Stimulated activated CD4-positive, alpha-beta T cell treated with anti-CD3 and anti-CD28 coated beads, TNF-alpha, amount 100 ng/mL, for 24 hours (primary cell): ENCODE data around the gene AMER2.
"Not testable (repeated sequence)": the region's sequence is repeated elsewhere in the genome, so short reads cannot be mapped to it uniquely, and the experiment has no call there.

Source experiments
- DNase-seq, 3 experiments: peaks; one replicate each; pipeline ENCODE4 v3.0.0-alpha.2; 2020; ENCODE audit warnings: low read depth in 3 of 3

Gene AMER2

DNA sequence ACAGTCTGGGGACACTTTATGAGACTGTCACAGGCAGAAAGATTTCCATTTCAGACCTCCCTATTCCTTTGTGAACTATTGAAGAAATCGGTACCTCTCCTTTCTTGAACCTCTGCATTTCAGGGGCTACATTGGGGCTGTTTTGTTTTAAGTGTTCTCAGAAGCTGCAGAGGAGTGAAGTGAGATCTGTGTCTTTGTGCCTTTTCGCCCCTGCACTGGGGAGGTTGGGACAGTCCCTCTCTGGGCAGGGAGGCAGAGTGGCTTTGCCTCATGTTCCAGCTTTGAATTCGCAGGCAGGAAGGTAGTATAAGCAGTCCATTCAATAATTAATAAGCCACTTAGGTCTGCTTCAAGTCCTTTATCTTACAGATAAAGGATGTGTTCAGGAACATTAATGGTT, 9.5 kb upstream of the AMER2 start:
- no peak for DNase-seq

DNA sequence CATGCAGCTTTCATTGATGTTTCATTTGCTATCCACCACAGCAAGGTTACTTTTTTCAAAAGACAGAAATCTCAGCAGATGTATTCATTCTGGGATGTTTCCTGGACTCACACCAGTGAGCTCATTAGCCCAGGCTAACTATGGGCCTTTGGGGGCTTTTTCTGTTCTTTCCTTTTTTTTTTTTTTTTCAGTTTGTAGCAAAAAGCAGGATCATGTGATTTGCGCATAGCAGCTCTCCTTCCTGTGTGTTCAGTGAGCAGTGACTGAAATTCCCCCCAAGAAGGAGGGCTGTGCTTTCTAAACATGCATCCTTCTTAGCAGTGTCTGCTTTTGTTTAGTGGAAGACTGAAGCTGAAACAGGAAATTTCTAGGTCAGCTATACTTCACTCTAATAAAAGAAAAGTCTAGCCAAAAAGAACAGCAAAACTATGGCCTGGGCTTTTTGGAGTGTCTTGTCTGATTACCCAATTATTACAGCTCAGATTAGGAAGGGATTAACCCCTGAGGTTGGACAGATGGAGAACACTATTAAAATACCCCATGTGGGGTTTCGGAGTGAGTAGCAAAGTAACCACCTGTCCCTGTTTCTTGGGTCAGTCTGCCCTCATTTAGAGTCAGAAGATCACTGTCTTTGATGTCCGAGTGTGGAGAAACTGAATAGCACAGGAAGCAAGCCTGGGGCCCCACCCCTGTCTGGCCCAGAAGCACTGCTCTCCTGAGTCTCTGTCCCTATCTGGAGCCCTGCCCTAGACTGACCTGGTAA, 8.9 kb upstream of the AMER2 start:
- no peak for DNase-seq

DNA sequence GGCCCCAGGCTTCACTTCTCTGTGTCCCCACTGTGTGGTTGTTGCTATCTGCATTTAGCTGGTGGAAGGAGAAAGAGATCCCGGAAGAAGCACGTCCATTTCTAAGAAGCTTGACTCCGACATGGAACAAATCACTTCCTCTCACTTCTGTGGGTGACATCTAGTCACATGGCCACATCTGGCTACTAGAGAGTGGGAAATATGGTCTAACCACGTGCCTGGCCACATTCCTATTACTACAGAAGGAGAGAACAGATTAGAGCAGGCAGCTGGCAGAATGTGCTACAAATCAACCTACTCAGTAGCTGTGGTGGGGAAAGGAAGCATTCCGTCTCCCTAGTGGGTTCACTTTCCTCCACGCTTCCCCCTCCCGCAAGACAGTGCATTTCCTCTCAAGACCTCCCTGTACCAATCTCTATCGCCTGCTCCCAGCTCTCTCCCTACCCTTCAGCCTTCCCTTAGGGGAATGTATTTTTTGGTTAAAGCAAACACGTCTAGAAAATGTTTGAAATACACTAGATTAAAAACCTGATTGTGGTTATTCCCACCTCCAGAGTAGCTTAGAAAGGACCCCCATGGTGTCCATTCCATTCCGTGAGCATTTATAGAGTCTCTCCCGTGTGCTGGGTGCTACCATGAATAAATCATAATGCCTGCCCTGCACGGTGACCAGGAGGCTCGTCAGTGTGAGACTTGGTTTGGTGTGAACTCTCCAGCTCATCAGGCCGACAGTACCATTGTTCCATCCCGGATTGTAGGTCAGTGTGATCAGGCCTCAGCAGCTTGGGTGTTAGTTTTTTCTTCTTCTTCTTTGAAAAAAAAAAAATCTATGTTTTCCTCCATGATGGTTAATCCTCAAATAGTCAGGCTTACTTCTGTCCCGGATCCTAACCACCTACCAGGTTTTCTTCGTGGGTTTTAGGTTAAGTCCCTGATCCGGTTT, 8.0 kb upstream of the AMER2 start:
- no peak for DNase-seq

DNA sequence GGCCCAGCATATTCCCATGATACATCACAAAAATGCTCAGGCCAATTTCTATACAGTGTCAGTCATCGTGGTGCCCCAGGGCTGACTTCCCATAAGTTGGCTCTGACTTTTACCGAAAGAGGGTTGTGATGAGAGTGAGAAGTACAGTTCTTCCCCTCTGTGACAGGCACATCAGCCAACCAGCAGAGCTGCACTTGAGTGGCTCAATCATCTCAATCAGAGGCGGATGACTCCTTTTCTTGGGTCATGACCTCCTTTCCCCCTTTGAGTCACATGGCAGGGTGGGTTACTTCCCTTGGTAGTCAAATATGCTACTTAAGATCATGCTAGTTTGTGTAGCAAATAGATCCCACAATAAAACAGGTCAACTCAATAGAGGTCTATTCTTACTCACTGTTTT, 6.9 kb upstream of the AMER2 start:
- no peak for DNase-seq

DNA sequence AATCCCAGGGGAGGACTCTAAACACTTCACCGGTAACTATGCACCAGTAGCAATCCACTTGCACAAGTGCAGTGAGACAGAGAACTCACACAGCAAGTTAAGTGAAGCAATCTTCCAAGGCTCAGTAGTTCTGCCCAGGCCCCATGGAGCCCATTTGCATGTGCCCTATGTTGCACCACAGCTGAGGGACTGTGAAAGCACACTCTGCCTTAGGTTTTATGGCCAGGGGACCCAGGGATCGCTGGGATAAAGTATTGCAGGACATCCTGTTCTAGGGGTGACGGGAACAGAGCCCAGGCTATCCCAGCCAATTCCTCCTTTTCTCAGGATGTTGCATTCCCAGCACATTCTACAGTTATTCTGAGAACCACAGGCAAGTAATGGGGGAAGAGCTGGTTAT, 6.0 kb upstream of the AMER2 start:
- DNase-seq = no peak

DNA sequence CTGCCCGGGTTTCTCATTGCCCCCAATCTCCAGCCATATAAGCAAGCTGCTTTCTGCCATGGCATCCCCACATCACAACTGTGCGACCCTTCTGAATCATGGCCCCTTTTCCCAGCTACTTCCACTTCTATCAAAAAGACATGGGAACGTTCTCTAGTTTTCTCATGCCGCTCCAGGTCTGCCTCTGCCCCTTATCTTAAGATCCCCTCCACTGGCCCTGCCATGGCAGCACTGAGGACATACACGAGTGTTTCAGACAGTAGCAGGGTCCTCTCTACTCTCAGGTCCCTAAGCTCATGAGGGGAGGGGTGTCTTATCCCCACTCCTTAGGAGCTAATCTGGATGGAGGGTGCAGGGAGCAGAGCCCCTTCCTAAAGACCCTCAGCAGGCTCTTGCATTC, 5.5 kb upstream of the AMER2 start:
- DNase-seq = no peak

GRCh38 chr13:25177012-25177411, 4.9 kb upstream of the AMER2 start:
- DNase-seq = no peak

DNA sequence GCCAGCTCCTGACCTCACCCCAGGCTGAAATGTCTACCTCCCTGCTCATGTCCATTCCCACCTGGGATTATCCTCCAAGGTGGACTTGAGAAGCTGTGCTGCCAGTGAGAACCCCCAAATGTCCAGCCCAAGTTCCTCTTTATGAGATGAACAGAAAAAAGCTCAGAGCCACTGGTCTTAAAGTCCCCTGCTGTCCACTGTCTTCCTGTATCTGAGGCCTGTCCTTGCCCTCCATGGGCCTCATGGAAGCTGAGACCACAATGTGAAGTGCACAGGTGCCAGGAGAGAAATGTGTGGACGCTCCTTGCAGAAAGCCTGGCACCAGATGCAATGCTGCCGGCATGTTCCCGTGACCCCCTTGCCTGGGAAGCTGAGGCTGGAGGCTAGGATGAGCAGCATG, 3.3 kb upstream of the AMER2 start:
- no peak for DNase-seq

GRCh38 chr13:25175026-25175425, 2.9 kb upstream of the AMER2 start:
- no peak for DNase-seq

DNA sequence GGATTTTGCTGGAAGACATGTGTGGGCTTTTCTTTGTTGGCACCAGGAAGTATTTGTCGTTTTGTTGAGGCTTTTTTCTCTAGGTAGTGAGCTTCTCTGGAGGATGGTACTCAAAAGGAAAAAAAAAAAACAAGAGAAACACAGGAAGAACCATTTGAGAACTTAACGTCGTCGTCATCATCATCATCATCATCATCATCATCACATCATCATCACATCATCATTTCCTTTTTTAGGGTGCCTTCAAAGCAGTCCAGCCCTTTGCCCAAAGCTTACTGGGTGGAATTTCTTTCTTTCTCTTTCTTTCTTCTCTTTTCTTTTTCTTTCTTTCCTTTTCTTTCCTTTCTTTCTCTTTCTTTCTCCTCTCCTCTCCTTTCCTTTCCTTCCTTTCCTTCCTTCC, 2.2 kb upstream of the AMER2 start:
- no peak for DNase-seq

- no peak for DNase-seq
These were observed 179 bp upstream of the AMER2 start for GRCh38 chr13:25172303-25172630.

GRCh38 chr13:25171170-25171516, 945 bp downstream of the AMER2 start:
- no peak for DNase-seq

DNA sequence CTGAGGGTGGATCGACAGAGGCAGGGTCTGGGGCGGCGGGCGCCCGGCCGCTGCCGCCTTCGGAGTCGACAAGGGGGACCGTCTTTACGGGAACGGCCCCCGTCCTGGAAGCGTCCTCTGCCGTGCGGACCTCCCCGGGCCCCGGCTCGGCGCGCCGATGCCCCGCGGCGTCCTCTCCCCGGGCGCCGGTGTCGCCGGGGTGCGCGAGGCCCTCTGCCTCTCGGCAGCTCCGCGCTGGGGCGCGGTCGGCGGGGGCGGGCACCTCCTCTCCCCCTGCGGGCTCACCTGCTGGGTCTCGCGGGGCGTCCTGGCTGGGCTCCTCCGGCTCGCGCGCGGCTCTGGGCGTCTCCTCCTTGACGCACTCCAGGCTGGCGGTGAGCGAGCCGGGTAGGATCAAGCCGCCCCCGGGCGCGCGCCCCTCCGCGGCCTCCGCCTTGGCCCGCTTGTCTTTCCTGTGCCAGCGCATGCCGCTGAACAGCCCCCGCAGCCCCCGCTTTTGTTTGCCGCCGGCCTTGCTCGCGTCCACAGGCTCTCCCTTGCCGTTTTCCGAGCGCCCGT, 1.5 kb downstream of the AMER2 start:
- DNase-seq = peak in 1 of 3 experiments; percentile 4

DNA sequence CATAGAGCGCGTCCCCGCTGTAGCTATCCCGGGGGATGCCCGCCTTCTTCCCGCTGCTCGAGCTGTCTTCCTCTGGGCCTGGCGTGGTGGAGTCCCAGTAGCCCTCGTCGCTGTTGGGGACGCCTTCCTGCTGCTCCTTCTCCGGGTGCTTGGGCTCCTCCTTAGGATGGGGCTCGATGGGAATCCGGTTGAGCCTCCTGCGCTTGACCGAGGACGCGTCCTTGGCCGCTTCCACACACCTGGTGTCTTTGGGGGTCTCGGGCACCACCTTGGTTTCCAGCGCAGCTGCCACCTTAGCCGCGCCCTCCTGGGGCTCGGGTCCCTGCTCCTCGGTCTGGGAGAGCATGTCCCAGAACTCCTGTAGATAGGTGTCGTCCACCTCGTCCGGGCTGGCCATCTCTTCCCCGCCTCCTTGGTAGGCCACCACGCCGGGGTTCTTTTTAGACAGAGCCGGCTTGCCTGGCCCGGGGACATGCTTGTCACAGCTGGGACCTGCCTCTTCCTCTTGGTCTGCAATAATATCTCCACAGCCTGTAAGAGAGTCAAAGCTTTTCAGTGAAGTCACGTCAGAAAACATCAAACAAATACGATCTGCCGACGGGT, 2.0 kb downstream of the AMER2 start:
- DNase-seq = no peak

DNA sequence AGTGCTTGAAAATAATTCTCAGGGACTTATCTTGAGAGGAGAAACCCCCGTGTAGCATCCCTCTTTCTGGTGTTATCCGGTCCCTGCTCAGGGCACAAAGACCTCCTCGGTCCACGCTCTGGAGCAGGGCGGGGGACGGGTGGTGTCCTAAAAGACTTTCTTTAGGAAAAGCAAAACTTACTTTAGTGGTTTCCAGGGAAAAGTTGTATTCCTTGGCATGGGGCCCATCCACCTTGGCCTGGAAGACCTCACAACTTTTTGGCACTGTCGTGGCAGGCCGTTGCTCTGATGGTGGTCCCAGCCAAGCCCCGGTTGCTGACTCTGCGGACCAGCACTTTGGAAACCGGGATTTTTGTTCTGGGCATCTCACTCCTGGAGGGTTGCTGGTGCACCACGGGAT, 2.7 kb downstream of the AMER2 start:
- no peak for DNase-seq

GRCh38 chr13:25168790-25169189, 3.3 kb downstream of the AMER2 start:
- DNase-seq = no peak

GRCh38 chr13:25167382-25168174, 4.5 kb downstream of the AMER2 start:
- DNase-seq = no peak

DNA sequence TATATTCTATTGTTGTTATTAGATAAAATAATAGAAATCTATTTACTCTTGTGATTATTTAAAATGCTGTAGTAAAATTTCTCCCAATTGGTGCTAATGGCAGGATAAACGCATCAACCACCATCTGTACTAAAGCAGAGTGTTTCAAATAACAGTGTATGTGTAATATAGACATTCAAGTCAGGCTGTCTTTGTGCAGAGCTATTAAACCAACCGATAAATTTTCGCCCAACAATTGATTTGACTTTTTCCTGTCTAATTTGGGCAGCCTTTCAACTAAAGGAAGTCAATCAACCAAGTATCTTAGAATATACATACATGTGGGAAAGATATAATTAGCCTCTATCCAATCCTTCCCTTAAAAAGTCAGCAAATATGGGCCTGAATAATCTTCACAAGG, 5.8 kb downstream of the AMER2 start:
- no peak for DNase-seq

- DNase-seq = no peak
These were observed 6.4 kb downstream of the AMER2 start for GRCh38 chr13:25165663-25166062.

DNA sequence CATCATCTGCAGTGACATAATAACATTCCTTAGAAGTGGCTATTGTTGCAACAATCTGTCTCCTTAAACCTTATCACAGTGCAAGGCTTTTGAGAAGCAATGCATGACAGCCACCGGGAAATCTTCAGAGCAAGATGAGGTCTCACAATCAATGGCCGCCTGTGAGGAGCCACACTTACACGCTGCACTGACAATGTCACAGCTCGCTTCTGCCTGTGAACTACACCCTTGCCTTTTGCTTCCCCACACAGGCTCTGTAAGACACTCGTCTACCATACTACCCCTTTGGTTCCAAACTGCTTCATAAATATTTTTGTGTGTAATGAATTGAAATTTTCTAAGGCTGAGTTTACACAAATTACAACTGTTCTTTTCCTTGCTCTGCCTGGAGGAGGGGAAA, 6.9 kb downstream of the AMER2 start:
- not testable (repeated sequence) for DNase-seq

GRCh38 chr13:25157681-25158080, 14.4 kb downstream of the AMER2 start:
- DNase-seq = no peak

DNA sequence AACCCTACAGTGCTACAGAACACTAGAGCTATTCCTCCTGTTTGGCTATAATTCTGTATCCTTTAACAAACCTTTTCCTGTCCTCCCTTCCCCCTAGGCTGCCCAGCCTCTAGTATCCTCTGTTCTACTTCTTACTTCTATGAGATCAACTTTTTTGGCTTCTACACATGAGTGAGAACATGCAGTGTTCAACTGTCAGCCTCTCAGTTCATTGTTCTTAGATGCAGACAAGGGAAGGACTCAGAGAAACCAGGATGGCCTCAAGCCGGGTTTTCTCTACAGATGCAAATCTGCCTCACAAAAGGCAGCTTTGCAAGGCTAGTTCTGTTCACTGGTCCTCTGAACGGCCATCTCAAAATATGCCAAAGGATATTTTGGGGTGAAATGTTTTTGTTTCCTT, 18.4 kb downstream of the AMER2 start:
- DNase-seq = no peak
